ENCODE results near the gene MEMO1.
A peak's percentile ranks its signal among the peaks of the same experiment; 100 is the strongest.
"Not testable (repeated sequence)": the region's sequence is repeated elsewhere in the genome, so short reads cannot be mapped to it uniquely, and the experiment has no call there.

MEMO1 gene

DNA sequence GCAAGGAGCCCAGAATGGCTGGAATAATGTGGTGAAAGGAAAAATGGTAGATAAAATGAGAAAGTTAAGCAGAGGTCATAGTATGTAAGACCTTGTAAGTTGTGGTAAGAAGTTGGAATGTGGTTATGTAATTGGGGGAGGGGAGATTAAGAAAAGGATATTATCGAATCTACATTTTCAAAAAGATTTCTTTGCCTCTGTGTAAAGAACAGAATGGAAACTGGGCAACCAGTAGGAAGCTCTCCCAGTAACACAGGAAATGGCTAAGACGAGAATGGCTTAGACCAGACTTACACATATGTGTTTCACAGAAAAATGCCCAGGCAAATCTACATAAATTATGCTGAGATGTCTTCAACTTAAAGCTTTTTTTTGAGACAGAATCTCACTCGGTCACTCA lies 13.2 kb downstream of the MEMO1 start:
- peak in 1 of 2 donors; percentile 43 for ATAC-seq

DNA sequence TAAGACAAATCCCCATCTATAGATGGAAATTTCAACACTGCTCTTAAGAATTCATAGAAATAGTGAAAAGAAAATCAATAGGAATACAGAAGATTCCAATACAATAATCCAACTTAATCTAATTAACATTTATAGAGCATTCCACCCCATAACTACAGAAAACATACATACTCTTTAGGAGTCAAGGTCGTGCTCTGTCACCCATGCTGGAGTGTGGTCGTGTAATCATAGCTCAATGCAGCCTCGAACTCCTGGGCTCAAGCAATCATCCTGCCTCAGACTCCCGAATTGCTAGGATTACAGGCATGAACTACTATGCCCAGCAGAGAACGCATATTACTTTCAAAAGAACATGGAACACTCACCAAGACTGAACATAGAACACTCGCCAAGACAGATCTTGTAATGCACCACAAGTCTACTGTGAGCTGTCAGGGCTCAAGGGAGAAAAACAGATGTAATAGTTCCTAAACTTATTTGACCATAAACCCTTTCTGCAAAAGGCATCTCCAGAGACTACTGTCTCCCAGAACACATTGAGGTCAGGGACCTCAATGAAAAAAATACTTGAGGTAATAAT lies 14.1 kb downstream of the MEMO1 start:
- no peak for ATAC-seq

DNA sequence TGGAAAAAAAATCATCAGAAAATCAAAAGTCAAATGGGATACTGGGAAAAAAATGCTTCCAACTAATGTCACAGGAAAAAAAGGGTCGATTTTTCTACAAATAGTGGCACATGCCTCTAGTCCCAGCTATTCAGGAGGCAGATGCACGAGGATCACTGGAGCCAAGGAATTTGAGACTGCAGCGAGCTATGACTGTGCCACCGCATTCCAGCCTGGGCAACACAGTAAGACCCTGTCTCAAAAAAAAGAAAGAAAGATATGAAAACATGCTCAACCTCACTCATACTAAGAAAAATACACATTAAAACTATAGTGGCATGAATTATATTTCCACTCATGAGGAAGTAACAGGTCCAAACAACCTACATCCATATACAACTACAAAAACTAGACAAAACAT lies 17.9 kb downstream of the MEMO1 start:
- no peak for ATAC-seq

- ATAC-seq, result no peak
These were observed 18.7 kb downstream of the MEMO1 start for GRCh38 chr2:31992025-31992579.

DNA sequence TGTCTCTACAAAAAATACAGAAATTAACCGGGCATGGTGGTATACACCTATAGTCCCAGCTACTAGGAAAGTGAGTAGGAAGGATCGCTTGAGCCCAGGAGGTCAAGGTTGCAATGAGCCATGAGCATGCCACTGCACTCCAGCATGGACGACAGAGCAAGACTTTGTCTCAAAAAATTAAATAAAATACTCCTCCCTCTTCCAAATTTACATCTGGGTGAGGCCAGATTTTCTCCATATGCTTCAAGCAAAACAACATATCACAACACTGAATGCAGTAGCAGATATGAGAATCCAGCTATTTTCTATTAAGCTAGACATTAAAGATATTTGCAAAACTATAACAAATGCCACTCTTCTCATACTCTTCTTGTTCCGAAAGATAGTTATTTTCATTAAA lies 20.9 kb downstream of the MEMO1 start:
- ATAC-seq, result no peak

DNA sequence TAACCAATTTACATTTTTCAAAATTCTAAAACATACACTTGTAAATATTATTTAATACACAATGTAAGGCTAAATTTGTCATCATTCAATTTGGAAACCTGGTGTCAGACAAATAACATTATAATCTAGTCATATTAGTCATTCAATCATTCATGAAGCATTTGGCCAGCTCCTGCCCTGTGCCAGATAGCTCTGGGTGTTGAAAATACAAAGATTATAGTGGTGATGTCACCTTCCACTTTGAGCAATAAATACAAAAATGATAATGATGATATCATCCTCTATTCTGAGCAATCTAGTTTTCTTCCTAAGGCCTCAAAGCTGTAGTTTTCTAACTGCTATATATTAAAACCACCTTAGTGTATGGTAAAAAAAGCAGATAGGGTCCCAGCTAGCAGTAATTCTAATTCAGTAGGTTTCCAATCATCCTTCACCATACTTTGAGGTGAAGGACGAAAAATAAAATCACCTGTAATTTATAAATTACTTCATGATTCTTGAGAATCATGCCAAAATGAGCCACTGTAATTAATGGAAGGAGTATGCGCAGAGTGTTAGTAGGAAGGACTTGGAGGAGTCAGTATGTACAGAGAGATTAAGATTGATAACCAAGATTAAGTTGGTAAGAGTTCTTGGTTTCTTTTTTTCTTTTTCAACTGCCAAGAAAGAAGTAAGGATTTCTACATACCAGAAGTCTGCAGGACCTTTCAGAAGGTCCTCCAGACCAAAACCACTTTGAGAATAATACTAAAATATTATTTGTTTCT lies 23.2 kb downstream of the MEMO1 start:
- ATAC-seq, result peak; percentile 89 to 97

DNA sequence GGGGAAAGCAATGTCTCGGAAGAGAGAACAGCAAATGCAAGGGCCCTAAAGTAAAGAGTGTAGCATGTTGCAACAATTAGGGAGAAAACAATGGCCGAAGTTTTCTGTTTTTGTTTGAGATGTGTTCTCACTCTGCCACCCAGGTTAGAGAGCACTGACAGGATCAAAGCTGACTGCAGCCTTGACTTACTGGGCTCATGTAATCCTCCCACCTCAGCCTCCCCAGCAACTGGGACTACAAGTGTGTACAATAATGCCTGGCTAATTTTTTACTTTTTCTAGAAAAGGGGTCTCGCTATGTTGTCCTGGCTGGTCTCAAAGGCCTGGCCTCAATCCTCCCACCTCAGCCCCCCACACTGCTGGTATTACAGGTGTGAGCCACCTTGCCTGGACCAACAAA lies 23.9 kb downstream of the MEMO1 start:
- no peak for ATAC-seq

- no peak for ATAC-seq
These were observed 26.9 kb downstream of the MEMO1 start for GRCh38 chr2:31983762-31984467.

DNA sequence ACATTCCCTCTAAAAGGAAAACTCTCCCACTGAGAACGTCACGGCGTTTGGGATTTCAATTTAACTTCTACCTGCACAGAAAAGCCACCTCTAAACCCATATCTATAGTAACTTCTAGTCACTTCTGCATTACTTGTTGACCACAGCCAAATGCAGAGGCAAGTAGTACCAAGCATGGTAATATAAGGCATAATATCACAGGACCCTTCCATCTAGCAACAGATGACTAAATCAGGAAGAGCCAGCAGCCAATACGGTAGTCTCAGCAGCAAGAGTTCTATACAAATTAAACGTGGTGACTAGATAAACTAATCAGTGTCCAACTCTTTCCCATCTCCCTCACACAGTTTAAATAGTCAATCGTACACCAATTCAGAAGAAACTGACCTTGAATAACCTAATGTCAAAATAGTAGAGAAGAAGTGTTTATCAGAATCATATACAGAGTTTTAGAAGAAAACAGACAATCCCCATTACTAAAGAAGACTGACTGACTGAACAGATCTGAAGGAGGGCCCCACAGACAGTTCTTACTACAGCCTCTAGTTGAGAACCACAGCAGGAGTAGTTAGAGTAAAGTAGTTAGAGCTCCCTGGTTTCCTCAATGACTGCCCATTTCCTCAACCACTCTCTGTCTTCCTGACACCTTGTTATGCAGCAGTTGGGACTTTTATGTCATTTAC lies 30.0 kb downstream of the MEMO1 start:
- ATAC-seq, result peak; percentile 79 to 88

GRCh38 chr2:31979956-31980355 lies 30.9 kb downstream of the MEMO1 start:
- no peak for ATAC-seq

- ATAC-seq, result no peak
These were observed 31.8 kb downstream of the MEMO1 start for GRCh38 chr2:31979018-31979417.

DNA sequence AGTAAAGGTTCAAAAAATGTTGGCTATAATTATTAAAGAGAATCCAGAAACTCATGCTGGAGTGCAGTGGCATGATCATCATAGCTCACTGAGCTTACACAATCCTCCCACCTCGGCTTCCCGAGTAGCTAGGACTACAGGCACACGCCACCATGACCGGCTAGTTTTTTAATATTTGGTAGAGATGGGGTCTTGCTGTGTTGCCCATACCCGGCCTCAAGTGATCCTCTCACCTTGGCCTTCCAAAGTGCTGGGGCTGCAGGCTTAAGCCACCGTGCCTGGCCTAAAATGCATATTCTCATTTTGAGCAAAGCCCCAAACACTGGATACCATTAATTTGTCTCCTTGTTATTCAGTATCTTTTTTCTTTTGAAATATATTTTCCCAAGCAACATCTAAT lies 32.4 kb downstream of the MEMO1 start:
- no peak for ATAC-seq

DNA sequence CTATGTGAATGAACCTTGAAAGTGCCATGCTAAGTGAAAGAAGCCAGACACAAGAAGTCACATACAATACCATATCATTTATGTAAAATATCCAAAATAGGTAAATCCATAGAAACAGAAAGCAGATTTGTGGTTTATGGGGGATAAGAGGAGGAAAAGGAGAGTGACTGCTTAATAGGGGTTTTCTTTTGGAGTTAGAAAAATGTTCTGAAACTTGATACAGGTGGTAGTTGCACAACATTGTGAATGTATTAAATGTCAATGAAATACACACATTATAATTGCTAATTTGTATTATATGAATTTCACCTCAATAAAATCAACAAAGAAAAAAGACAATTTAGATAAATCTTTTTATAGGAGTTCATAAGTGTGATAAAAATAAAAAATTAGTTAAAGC lies 37.1 kb downstream of the MEMO1 start:
- no peak for ATAC-seq

GRCh38 chr2:31972059-31972458 lies 38.7 kb downstream of the MEMO1 start:
- ATAC-seq, result no peak

- ATAC-seq, result no peak
These were observed 41.6 kb downstream of the MEMO1 start for GRCh38 chr2:31969178-31969577.

- ATAC-seq, result no peak
These were observed 43.0 kb downstream of the MEMO1 start for GRCh38 chr2:31967790-31968189.

GRCh38 chr2:31966402-31966801 lies 44.4 kb downstream of the MEMO1 start:
- ATAC-seq, result not testable (repeated sequence)

DNA sequence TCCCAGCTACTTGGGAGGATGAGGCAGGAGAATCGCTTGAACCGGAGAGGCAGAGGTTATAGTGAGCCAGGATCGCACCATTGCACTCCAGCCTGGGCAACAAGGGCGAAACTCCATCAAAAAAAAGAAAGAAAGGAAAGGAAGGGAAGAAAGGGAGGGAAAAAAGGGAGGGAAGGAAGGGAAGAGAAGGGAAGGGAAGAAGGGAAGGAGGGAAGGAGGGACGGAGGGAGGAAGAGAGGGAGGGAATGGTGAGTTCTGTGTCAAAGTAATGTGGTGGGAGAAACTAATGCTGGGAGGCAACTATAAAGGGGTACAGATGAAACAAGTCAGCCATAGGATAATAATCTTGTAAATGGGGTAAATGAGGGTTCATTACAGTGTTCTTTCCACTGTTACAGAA lies 45.7 kb downstream of the MEMO1 start:
- ATAC-seq, result no peak

DNA sequence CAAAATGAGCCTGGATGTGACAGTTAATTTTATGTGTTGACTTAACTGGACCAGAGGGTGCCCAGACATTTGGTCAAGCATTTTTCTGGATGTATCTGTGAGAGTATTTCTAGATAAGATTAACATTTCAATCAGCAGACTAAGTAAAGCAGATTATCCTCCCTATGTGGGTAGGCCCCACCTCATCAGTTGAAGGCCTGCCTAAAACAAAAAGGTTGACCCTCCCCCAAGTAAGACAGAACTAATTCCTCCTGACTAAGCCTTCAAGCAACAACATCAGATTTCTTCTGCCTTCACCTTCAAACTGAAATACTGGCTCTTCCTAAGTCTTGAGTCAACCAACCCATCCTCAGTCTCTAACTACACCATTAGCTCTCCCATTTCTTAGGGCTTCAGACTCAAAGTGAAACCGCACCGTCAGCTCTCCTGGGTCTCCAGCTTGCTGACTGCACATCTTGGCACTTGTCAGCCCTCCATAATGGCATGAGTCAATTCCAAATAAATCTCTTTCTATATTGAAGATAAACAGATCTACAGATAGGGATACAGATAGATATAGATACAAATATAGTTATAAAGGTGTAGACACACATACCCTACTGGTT lies 47.9 kb downstream of the MEMO1 start:
- peak; percentile 62 to 72 for ATAC-seq

GRCh38 chr2:31958140-31958717 lies 52.6 kb downstream of the MEMO1 start:
- ATAC-seq, result no peak

- ATAC-seq, result peak in 1 of 2 donors; percentile 17
These were observed 53.3 kb downstream of the MEMO1 start for GRCh38 chr2:31957354-31958139.

Data from activated CD4-positive, CD25-positive, alpha-beta regulatory T cell treated with anti-CD3 and anti-CD28 coated beads, Interleukin-2, amount 50 U/mL, for 24 hours (primary cell).